ENCODE data around the gene CHST11. TPM values are rescaled to one million over a fixed set of nuclear protein-coding genes. Genes with fewer than 3 reads are reported as not detected.

CHST11 gene
- total and polyA plus RNA-seq, 9 donors = 4.0 to 39.9 (median 20.1) TPM

DNA sequence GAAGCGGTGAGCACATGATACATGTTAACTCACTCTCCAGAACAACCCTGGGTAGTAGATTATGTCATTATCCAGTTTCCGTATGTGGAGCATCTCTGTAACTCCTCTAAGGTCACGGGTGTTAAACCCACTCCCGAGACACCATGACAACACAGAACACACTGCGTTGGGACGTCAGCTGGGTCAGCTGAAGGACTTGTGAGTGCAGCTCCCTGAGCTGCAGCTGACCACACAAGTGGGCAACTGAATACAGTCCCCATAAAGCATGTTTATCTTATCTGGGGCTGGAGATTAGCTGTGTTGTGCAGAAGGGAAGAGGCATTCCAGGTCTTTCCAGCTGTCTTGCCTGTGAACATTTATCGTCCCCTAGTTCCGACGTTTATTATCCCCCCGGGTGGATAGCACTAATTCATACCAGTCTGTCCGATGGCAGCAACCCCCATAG lies 211.5 kb downstream of the CHST11 start:
- Histone ChIP-seq H3K4me1 (ENCODE audit: insufficient read depth) (peaks cover 26% of the 10 kb centered on the region), H3K9me3 (no peaks in the 10 kb centered on the region), H3K27me3 (no peaks in the 10 kb centered on the region), H3K36me3 (no peaks in the 10 kb centered on the region), H3K27ac (peak overlapping the region in 1 of 2 donors; percentile 36), H3K4me3 (no peak overlapping the region)
- peak in 2 of 5 donors; percentile 32 to 48 for DNase-seq
- TF ChIP-seq, protein P1, sequence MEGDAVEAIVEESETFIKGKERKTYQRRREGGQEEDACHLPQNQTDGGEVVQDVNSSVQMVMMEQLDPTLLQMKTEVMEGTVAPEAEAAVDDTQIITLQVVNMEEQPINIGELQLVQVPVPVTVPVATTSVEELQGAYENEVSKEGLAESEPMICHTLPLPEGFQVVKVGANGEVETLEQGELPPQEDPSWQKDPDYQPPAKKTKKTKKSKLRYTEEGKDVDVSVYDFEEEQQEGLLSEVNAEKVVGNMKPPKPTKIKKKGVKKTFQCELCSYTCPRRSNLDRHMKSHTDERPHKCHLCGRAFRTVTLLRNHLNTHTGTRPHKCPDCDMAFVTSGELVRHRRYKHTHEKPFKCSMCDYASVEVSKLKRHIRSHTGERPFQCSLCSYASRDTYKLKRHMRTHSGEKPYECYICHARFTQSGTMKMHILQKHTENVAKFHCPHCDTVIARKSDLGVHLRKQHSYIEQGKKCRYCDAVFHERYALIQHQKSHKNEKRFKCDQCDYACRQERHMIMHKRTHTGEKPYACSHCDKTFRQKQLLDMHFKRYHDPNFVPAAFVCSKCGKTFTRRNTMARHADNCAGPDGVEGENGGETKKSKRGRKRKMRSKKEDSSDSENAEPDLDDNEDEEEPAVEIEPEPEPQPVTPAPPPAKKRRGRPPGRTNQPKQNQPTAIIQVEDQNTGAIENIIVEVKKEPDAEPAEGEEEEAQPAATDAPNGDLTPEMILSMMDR (IDR thresholded peaks at IDR 0.05) = no peak
- no peak for TF ChIP-seq EP300 (IDR thresholded peaks at IDR 0.05)
- intact Hi-C loops (cut with DNase I) = no loop called here
- 19 to 23% (median 20%) methylated on average over 11 of the region's 11 CpGs for WGBS, 3 donors

DNA sequence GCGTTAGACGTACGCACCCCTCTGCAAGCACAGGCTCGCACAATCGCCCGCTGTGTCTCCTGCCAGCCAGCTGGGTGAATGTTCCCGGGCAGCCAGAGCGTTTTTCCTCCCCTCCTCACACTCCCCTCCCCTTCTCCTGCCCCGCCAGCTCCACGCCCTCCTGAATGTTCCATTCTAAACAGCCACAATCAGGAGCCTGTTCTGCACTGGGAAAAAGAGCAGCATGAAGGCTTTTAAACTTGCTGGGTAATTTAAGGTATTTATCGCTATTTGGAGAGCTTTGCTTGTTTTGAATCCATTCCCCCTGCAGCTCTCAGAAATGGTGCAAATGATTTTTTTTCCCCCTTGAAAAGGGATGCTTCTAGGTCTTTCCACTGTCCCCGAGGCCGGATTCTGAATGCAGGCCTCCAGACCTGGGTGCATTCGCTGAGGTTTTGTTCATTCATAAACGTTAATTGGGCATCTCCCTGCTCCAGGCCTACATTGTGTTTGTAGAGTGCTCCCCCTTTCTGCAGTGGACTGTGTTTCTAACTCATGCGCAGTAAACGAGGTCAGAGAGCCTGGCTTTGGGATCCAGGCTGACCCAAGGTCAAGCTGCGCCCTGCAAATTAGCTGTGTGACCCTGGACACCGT lies 212.5 kb downstream of the CHST11 start:
- no peak for TF ChIP-seq POLR2A (IDR thresholded peaks at IDR 0.05)
- TF ChIP-seq EP300 (IDR thresholded peaks at IDR 0.05) = no peak
- TF ChIP-seq, protein P1 (IDR thresholded peaks at IDR 0.05) = no peak
- intact Hi-C loops (cut with DNase I) = no loop called here
- H3K9me3 ChIP-seq = no peaks in the 10 kb centered on the region
- WGBS, 3 donors = 30 to 33% (median 32%) methylated on average over 19 of the region's 19 CpGs
- no peaks in the 10 kb centered on the region for H3K36me3 ChIP-seq
- H3K4me3 ChIP-seq = no peak overlapping the region
- peaks cover 29% of the 10 kb centered on the region for H3K4me1 ChIP-seq (ENCODE audit: insufficient read depth)
- H3K27me3 ChIP-seq = no peaks in the 10 kb centered on the region
- peak in 4 of 5 donors; percentile 35 to 67 (median 42) for DNase-seq
- H3K27ac ChIP-seq = peak overlapping the region in 1 of 2 donors; percentile 36

DNA sequence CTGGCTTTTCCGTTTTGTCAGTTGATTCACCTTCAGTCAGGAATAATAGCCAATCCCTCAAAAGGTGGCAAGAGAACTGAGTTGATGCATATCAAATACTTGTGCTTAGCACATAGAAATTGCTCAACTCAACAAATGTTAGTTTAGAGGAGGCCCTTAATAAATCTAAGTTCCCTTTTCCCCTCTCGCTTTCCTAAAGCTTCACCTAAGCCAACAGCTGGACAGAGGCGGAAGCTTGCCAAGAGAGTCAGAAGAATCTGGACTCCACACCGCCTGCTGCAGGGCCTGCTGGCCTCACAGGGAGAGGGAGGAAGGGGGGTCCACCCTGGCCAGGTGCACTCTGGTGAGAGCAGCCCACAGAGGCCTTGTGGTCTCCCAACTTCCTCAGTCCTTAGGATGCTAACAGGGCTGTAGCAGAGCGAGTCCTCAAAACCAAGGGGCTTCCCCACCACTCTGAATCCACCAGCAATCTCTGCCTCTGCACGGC lies 213.1 kb downstream of the CHST11 start:
- no peaks in the 10 kb centered on the region for H3K27me3 ChIP-seq
- no peaks in the 10 kb centered on the region for H3K9me3 ChIP-seq
- no peaks in the 10 kb centered on the region for H3K36me3 ChIP-seq
- intact Hi-C loops (cut with DNase I) = no loop called here
- peaks cover 29% of the 10 kb centered on the region for H3K4me1 ChIP-seq (ENCODE audit: insufficient read depth)
- DNase-seq = peak; percentile 40 to 73 (median 55)
- no peak overlapping the region for H3K4me3 ChIP-seq
- 45 to 66% (median 54%) methylated on average over 6 of the region's 6 CpGs for WGBS, 3 donors
- no peak for TF ChIP-seq POLR2A (IDR thresholded peaks at IDR 0.05)
- TF ChIP-seq, protein P1 (IDR thresholded peaks at IDR 0.05) = no peak
- TF ChIP-seq EP300 (IDR thresholded peaks at IDR 0.05) = no peak
- no peak overlapping the region for H3K27ac ChIP-seq

DNA sequence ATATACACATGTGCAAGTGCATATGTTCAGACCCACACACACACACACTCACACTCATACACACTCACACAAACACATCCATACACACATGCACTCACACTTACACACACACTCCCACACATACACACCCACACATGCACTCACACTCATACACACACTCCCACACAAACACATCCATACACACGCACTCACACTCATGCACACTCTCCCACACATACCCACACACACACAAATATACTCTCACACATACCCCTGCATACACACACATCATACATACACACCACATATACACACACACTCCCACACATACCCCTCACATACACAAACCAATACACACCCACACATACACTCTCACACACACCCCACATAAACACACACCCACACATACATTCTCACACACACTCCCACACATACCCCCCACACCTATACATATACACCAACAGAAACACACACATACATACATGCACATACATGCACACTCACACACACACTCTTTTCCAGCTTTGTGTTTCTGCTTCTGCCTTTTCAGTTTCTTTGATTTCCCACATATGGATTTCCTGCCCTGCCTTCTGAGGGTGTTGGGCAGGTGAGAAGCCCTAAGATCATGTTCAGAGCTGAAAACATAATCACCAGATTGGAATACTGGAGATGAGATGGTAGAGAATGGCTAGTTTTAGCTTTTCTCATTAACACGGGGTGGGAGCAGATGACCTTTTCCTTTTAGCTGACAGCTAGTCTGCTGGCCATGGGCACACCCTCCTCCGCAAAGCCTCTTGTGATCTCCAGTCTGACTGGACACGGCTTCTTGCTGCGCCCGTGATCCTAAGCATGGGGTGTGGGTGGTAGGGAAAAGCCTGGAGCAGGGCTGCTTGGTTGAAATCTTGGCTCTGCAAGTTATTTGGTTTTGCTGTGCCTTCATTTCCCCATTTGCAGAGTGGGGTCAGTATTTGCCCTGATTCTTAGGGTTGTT lies 214.0 kb downstream of the CHST11 start:
- TF ChIP-seq POLR2A (IDR thresholded peaks at IDR 0.05) (no peak), EP300 (IDR thresholded peaks at IDR 0.05) (no peak)
- TF ChIP-seq, protein P1 (IDR thresholded peaks at IDR 0.05) = no peak
- H3K4me3 ChIP-seq = no peak overlapping the region
- H3K27me3 ChIP-seq = no peaks in the 10 kb centered on the region
- H3K9me3 ChIP-seq = no peaks in the 10 kb centered on the region
- H3K36me3 ChIP-seq = no peaks in the 10 kb centered on the region
- H3K4me1 ChIP-seq (ENCODE audit: insufficient read depth) = peaks cover 29% of the 10 kb centered on the region
- H3K27ac ChIP-seq = no peak overlapping the region
- no peak for DNase-seq
- intact Hi-C loops (cut with DNase I) = no loop called here
- whole genome bisulfite sequencing, 3 donors = 65 to 88% (median 68%) methylated on average over 6 of the region's 6 CpGs

Data from ovary (tissue), 9 donors.